GM18508 (cell line): ENCODE results near the gene NAA25.

Experiments used
- ATAC-seq: cut with Tn5 transposase; IDR thresholded peaks from one replicate; pipeline ENCODE4 v1.9.1; 2021; ENCODE audit warnings: moderate number of reproducible peaks; ENCODE audit not compliant: insufficient read depth, unreplicated experiment

The NAA25 gene

DNA sequence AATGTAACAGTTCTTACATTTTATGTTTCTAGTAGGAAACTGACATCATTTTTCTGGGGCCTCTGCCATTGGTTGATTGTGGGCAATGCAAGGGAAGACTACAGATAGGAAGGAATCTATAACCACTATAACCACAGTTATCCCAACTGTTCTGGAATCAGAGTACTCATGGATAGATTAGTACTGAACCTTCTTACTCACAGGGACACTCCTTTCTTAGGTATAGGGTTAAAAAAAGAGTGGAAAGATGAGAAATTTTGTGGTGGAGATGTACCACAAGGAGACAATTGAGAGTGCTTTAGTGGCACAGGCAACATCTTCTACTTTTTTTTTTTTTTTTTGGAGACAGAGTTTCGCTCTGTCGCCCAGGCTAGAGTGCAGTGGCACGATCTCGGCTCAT, 116.6 kb downstream of the NAA25 start:
- ATAC-seq: no peak

- ATAC-seq: no peak
Measured at GRCh38 chr12:111991535-111991934, 117.0 kb downstream of the NAA25 start.

GRCh38 chr12:111984820-111985219, 123.8 kb downstream of the NAA25 start:
- no peak for ATAC-seq

GRCh38 chr12:111981987-111982386, 126.6 kb downstream of the NAA25 start:
- ATAC-seq: no peak

- no peak for ATAC-seq
Measured at GRCh38 chr12:111980598-111980997, 128.0 kb downstream of the NAA25 start.

GRCh38 chr12:111978545-111978944, 130.0 kb downstream of the NAA25 start:
- no peak for ATAC-seq

GRCh38 chr12:111976860-111977259, 131.7 kb downstream of the NAA25 start:
- no peak for ATAC-seq
